GM18858 (cell line): Measurements from ENCODE around the gene MAMLD1.
A peak's percentile ranks its signal among the peaks of the same experiment; 100 is the strongest.

Experiments used
- ATAC-seq: cut with Tn5 transposase; IDR thresholded peaks from one replicate; pipeline ENCODE4 v1.9.1; 2021; ENCODE audit not compliant: unreplicated experiment

MAMLD1 gene

DNA sequence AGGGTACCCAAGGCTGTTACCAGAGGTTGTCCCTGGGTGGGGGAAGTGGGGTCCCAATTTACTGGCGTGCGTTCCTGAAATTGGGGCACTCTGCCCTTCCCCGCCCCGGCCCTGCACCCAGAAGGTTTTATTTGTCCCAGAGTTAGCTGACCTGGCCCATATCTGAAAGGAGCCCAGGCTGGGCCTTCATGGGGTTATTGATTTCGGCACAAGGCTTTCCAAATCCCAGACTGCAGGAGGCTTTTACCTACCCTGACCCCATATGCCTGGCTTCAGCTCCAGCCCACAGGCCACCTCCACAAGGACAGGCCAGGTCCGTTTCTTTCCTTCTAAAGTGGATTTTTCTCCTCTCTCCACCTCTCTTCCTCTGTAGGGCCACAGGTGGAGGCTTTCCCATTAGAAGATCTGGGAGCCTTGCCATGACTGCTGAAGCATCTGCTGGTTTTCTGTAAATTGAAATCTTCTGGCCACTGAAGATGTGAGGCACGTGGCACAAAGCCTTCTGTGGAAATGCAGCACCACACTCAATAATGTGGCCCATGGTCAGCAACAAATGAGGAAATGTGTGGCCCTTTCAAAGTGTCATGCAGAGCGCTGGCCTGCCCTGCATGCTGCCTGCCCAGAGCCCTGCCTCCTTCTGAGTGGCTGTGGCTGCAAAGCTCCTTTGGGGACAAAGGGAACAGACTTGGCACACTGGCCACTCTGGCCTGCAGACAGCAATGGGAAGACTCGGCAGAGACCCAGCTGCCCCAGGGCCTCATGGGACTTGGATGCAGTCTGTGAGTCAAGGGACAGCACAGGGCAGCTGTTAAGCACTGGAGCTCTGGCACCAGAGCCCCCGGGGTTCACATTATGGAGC, 162.2 kb downstream of the MAMLD1 start:
- no peak for ATAC-seq

DNA sequence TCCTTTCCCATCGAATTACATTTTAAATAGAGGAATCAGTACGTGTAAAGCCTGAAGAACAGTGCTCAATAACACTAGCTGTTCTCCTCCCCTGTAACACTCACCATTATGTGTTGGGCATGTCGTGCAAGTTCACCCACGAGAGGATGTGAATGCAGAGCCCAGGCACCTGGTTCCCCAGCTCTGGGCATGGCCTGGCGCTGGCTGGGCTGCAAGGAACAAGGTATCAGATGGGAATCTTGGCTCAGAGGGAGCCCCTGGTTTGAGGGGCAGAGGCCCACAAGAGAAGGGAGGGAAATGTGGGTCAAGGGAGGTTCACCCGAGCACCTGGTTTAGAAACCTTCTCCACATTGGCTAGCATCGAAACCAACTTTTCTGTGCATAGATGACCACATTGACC, 163.6 kb downstream of the MAMLD1 start:
- no peak for ATAC-seq

DNA sequence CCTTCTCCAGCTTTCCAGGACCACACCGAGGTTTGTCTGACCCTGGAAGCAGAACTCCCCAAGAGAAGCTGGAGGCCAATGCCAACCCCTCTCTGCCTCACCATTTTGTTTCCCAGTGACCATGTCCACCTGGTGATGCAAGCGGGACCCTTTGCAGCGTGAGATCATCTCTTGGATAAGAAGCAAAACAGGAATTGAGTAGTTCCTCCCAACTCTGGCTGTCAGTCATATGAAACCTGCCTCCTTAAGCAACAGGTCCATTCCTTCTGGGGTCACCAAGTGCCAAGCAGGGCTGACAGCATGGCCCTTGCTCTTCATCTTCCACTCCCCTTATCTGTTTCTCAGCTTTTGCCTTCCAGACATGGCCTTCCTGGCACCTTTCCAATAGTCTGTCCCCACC, 164.0 kb downstream of the MAMLD1 start:
- ATAC-seq = no peak

DNA sequence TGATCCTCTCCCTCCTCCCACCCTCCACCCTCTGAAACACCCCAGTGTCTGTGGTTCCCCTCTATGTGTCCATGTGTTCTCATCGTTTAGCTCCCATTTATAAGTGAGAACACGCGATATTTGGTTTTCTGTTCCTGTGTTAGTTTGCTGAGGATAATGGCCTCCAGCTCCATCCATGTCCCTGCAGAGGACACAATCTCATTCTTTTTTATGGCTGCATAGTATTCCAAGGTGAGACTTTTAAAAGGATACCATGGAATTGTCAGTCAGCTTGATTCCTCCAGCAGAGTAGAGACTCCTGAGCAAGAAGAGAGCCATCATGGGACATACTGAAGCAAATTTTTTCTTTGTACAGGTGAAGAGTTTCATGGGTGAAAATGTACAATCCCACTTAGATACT, 166.5 kb downstream of the MAMLD1 start:
- ATAC-seq = no peak

DNA sequence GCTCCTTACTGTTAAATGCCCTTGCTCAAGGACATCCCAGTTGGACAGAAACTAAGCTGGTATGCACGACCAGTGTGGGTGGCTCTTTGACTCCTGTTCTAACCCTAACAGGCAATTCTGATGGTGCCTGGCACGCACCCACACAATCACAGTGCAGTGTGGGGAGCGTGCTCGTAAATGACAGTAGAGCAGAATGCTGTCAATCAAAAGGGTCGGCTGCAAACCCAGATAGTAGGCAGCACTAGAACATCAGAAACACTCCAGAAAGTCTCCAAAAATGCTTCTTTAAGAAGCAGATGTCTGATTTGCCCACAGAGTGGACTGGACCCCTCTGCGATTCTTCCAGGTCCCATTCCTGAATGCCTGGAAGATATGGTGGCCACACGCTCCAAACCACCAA, 167.7 kb downstream of the MAMLD1 start:
- no peak for ATAC-seq

DNA sequence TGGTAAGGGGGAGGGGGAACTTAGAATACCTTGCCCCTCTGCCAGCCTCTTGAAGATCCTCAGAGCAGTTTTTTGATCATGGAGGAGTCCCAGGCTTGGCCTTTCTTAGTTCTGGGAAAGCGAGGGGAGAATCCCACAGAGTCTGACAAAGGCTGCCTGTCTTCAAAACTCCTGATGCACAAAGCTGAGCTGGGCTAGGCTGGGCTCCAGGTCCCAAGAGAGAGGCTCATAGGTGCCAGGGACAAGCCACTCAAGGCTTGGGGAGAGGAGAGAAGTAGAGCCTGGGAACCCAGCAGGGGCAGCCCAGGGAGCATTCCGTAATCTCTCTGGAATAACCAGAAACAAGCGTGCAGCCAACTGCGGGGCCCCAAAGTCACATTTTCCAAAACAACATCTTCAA, 168.3 kb downstream of the MAMLD1 start:
- no peak for ATAC-seq

DNA sequence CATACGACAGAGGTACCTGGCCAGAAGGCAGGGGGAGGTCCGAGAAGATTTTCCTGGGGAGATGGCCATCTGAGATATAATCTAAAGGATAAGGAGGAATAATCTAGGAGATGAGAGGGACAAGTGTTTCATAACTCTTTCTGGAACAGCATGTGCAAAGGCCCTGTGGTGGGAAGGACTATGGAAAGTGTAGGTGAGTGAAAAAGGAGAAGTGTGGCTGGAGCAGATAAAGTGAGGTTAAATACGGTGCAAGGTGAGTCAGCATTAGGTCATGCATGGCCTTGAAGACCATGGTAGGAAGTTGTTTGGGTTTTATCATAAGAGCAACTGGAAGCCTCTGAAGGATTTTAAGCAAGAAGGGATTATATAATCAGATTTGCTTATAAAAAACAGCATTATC, 170.7 kb downstream of the MAMLD1 start:
- ATAC-seq = no peak

DNA sequence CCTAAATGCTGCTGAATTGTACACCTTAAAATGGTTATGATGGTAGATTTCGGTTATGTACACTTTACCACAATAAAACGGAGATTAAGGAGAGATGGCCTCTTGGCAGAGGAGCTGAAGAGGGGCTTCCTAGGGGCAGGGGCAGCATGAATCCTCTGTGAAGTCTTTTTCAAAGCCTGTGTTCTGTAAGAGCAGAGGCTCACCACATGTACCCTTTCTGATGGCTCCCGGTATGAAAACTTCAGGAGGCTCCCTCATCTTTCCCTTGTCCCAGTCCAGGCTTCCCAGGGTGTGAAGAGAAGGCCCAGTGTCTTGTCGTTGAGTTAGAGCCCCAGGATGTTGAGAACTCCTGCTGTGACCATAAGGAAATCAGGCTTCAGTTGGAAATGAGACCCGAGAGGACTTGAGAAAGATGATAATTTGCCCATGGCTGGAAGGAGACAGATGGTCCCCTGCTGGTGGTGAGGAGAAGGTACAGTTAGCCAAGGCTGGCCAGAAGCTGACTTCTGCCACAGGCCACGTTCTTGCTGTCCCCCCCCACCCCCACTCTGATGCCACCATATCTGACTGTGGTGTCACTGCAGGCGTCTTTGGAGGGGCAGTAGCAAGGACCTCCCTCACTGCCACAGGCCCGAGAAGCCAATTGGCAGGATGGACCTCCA, 173.5 kb downstream of the MAMLD1 start:
- no peak for ATAC-seq

DNA sequence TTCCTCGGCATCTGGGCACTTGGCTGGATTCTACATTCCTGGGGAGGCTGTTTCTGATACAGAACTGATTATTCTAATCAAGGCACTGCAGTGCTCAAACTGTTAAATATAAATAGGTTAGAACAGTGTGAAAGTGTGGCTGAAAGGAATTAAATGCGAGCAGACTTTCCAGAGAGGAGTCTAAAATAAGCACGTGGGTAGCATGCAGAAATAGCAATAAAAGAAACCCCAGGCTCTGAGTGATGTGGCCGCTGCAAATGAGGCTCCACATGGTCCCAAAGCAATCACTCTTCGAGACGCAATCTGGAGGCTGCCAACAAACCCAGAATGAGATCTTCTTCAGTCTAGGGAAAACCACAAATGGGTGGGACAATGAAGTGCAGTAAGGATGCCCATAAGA, 174.7 kb downstream of the MAMLD1 start:
- no peak for ATAC-seq

DNA sequence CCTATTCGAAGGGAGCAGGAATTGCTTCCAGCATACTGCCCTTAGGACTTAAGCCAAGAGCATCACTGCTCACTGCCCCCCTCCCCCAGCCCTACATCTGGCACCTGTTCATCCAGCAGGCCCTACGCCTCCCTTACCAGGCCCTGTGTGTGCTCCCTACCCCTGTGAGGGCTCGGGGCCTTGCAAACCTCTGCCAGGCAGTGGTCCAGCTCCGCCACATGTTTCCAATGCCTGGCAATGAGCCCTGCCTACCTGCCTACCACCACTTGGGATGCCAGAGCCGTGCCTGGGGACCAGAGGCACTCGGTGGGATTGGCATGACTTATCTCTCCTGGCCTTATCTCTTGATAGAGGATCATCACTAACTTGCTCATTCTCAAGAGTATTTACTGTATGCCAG, 177.8 kb downstream of the MAMLD1 start:
- no peak for ATAC-seq

DNA sequence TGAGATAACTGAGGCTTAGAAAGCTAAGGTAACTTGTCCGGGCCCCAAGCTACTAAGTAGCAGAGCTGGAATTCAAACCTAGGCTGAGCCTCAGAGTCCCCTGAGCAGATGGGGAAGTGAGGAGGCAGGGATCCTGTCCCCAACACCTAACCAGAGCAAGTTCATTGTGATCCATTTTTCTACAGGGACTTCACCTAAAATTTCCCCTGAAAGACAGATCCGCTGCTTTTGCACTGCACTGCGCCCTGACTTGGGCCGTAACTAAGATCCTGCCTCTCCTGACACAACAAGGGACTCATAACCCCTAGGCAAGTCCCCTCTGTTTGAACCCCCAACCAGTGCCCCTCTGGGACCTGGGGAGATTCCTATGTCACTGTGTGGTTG, 179.7 kb downstream of the MAMLD1 start:
- peak; percentile 27 for ATAC-seq

DNA sequence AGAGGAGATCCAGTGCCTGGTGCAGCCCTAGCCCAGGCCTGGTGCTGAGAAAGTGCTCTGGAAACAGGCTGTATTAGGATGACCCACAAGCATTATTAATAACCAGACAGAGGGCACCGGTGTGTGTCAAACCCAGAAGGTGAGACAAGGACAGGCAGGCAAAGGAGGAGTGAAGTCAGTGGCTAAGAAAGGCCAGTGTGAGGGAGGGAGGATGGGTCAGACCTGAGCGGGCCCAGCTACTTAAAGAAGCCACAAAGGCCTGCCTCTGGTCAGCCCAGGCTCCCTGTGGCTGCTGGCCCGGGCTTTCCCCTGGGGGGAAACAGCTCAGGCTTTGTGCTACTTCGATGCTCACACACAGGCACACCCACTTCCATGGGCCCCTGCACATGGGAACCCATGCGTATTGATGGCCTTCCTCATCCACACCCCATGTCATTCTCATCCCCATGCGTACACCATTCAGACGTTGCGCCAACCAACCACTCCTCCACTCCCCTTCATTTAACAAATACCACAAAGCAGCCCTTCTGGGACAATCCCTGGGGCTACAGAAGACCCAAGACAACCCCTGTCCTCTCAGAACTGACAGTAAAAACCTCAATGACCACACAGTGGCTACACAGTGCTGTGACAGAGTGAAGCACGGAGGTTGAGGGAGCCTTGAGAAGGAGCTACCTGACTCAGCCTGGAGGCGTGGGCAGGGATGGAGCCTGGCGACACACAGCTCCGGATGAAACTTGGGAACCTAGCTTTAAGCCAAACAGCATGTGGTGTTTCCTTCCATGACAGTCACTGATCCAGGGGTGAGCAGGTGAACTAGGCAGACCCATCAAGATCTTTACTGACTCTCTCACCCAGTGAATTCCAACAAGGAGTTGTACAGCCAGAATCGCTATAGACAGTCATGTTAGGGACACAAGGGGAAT, 180.4 kb downstream of the MAMLD1 start:
- ATAC-seq = peak; percentile 45

DNA sequence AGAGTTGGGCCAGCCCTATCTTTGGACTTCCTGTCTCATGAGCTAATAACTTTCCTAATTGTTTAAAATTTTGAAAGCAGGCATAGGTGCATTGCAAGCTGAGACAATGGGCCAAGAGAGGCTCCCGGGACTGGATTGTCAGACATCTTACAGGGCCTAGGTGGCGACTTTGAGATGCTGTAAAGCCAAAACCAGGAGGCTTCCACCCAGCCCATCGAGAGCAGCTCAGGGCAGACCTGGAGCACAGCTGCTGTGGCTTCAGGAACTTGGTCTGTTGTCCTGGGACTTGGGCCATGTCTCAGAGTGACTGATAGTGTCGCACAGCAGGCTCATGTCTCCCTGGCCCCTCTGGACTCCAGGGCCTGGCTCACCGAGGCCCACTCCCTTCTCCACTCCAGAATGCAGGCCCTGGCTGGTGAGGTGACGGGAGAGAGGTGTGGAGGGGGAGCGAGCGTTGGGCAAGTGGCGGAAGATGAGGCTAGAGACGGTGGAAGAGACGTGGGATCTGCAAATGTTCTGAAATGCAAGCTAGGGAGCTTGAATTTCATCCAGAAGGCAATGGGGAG, 181.2 kb downstream of the MAMLD1 start:
- no peak for ATAC-seq

DNA sequence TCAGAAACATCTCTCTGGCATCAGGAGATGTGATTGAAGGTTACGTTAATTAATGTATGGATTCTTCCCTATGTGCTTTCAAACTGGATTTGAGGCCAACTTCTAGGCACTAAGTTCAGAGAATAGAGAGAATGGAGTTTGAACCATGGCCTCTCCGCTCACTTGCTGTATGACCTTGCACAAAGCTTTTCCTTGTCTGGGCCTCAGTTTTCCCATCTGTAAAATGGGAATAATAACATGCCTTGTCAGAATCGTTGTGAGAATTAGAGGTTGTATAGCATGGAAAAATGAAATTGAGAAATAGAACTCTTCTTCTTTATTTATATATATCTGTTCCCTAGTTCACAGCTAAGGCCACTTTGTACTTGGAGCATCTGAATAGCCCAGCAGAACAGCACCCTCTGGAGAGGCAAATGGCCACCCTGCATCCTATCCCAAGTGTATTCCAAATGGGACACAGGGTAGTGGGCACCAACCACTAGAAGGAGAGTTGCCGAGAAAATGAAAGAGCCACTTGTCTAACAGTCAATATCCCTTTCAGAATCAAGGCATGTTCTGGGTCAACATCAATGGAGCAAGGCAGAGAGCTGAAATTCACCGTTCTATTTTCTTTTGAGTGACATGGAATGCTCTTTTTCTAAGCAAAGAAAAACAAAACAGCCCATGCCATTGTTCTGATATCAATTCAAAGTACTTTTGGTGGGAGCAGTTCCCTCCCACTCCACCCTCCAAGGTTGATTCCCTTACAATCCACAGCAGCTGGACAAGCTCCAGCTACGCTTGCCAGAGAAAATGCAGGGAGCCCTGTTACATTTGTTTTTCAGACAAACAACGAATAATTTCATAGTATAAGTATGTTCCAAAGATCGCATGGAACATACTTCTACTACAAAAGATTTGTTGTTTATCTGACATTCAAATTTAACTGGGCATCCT, 182.0 kb downstream of the MAMLD1 start:
- ATAC-seq = no peak

DNA sequence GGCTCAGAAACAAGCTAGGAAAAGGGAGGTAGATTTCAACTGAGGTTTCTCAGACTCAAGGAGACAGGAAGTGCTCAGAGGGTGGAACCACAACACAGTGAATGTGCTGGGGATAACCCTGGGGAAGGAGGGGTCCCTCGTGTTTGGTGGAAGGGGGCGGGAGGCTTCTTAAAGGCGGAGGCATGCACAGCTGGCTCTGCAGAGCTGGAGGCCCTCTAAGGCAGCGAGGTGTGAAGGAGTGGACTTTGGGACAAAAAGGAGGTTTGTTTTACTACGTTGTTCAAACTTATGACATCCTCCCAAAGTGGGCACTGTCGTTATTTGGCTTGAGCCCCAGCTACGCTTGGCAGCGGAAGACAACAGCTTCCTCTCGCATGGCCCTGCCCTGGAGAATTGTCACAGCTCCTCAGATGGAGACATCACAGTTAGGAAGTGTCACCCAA, 183.6 kb downstream of the MAMLD1 start:
- no peak for ATAC-seq

DNA sequence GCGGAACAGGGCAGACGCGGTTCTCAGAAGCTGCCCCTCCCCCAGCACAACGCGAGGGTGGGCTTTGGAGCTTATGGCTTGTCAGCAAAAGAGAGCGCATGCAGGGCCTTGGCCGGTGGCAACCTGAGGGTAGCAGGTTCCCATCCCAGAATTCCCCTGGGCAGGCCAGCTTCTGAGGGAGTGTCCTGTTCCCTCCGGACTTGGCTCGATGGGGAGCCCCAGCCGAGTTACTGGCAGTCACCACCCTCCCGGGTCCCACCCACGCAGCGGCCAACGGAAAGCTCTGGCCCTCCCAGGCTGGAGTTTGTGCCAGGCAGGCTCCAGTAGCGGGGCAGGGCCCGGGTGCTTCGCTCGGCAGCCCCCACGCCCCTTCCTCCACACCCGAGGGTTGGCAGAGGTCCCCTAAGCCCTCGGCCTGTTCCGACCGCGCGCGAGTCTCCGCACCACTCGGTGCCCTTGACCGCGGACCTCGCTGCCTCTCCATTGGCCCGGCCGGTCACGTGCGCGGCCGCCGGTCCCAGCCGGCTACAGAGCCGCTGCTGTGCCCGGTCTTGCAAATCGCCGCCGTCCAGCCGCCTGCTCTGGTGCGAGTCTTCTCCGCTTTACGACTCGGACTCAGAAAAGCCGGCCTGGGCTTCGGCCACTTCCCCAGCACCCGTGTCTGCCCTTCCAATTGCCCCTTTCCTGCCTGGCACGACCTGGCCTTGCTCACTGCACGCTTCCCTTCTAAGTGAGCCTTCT, 184.4 kb downstream of the MAMLD1 start:
- ATAC-seq = peak; percentile 32

DNA sequence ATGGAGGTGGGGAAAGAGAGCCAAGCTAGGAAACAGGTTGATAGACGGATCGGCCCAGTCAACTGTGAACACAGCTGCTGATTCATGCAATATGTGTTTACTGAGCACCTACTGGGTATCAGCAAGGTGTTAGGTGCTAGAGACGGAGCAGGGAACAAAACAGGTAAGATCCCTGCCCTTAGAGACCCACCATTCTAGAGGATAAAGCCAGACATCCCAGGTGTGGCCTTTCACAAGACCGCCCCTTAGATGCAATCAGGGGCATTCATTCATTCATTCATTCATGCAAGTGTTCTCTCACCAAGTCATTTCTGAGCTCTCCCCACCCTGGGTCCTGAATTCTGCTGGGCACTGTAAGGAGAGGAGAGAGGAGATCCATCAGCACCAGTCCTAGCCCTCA, 185.1 kb downstream of the MAMLD1 start:
- no peak for ATAC-seq

DNA sequence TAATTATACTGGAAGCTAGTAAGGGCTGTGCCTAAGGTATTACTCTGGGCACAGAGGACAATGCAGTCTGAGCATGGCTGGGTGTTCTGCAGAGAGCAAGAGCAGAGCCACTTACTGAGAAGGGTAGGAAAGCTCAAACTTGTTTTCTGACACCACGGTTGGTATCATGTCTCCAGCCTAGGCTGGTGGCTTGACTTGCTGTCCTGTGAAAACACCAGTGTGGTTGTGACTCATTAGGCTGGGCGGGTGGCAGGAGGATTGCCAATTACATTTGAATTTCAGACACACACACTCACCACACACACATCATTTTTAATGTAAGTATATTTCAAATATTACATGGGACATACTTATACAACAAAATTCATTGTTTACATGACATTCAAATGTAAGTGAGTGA, 185.6 kb downstream of the MAMLD1 start:
- ATAC-seq = no peak

DNA sequence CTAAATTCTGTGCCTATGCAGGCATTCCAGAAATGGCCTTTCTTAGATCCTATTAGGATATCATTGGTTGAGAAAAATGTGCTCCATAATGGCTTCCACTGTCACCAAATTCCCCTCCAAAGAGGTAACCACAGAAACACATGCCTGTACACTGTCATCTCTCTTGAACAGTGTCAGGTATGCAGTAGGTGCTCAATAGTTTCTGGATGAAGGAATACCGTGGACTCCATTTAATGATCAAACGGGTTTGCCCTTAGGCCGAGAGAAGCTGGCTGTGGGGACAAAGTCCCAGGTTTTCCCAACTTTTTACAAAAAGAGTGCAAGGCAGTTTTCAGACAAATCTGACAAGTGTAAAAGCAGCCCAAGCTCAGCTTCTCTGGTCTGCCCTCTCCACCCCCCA, 188.8 kb downstream of the MAMLD1 start:
- no peak for ATAC-seq
